ENCODE results near the gene RPS21.
A peak's percentile ranks its signal among the peaks of the same experiment; 100 is the strongest.

- TF ChIP-seq MYC (CRISPR knock-in tag; IDR thresholded peaks at IDR 0.05; ENCODE audit: borderline replicate concordance) (no peak), CTCF (CRISPR knock-in tag; IDR thresholded peaks at IDR 0.05) (peak; percentile 14; the same call in 1 of the 2 replicates), ZNF235 (CRISPR knock-in tag; IDR thresholded peaks at IDR 0.05; ENCODE audit: borderline replicate concordance) (no peak), FOSL1 (CRISPR knock-in tag; IDR thresholded peaks at IDR 0.05; ENCODE audit: borderline replicate concordance) (no peak), ETS1 (CRISPR knock-in tag; IDR thresholded peaks at IDR 0.05) (no peak), RAD21 (CRISPR knock-in tag; IDR thresholded peaks at IDR 0.05) (no peak), RXRA (CRISPR knock-in tag; IDR thresholded peaks at IDR 0.05) (no peak)
Measured at GRCh38 chr20:62362991-62363919, 23.6 kb upstream of the RPS21 start.

Measured in HepG2 (cell line).